GM11168 (cell line): Measurements from ENCODE around the gene FIGNL2.
"Not testable (repeated sequence)": the region's sequence is repeated elsewhere in the genome, so short reads cannot be mapped to it uniquely, and the experiment has no call there.

Experiments used
- in situ Hi-C: fragments of 300-500 bp; cut with MboI; formaldehyde crosslinking; loops from one replicate; pipeline ENCODE4 v1.12.0; 2022; ENCODE audit warnings: low sequenced_read_pairs; ENCODE audit not compliant: unreplicated experiment

FIGNL2 gene

DNA sequence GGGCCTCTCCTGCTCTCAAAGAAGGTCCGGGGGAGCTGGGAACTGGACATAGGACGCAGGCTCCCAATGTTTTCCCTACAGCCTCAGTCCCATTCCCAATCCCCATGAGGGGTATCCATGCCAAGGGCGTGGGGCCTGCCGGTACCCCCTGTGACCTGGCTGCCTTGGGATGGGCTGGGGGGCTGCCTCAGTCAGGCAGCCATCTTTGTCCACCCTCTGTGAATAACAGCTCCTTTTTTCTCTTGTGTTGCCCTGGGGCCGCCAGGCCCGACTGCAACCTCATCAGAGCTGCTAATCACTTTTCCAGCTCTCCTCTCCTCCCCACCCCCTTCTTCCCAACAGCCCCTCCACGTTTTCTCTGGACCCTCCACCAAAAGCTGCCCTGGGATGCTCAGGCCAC, 11.2 kb downstream of the FIGNL2 start:
- in situ Hi-C loops = no loop called here

GRCh38 chr12:51836827-51837173, 11.7 kb downstream of the FIGNL2 start:
- in situ Hi-C loops = no loop called here

DNA sequence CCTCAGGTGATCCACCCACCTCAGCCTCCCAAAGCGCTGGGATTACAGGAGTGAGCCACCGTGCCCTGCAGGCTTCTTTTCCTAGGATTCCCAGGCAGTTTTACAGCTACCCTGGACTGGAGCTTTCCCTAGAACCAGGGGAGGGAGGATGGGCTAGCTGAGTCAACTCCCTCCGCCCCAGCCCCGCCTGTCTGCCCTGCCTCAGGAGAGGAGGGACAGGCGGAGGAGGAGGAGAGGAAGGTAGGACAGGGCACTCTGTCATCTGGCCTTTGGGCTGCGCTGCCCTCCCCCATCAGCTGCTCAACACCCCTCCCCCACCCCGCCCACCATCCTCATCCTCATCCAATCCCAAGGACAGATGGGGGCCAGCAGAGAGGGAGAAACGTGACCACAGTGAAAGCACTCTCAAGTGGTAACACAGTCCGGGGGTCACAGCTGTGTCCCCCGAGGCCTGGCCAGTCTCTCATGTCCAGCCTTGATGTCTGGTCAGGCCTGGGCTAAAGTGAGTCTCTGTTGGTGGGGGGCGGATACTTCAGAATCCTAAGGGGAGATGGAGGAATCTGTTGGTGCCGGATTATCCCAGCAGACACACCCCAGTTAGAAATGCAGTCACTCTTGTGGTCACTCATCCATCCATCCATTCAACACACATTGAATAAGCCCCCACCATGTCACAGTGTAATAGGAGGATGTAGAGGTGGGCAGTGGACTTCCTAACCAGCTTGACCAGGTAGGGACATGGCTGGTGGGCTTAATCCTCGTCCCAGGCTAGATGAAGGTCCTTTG, 12.3 kb downstream of the FIGNL2 start:
- in situ Hi-C loops = no loop called here

DNA sequence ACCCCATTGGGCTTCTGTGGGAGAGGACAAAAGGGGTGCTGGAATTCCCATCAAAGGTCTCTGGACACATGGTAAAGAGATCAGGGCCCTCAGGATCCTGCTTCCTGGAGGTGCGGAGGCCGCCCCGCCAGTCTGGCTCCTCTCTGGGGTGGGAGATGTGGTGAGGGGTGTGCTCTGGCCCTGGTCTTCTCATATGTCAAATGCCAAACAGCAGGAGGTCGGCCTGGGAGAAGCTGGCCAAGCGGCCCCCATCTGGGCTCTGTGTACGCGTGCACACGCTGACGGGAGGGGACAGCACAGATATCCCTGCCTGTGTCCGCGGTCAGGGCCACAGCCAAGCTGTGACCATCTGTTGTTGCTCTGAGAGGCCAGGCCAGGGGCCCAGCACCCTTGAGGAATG, 14.1 kb downstream of the FIGNL2 start:
- in situ Hi-C loops = no loop called here

- in situ Hi-C loops = no loop called here
Observed at GRCh38 chr12:51833448-51834227, 14.9 kb downstream of the FIGNL2 start.

DNA sequence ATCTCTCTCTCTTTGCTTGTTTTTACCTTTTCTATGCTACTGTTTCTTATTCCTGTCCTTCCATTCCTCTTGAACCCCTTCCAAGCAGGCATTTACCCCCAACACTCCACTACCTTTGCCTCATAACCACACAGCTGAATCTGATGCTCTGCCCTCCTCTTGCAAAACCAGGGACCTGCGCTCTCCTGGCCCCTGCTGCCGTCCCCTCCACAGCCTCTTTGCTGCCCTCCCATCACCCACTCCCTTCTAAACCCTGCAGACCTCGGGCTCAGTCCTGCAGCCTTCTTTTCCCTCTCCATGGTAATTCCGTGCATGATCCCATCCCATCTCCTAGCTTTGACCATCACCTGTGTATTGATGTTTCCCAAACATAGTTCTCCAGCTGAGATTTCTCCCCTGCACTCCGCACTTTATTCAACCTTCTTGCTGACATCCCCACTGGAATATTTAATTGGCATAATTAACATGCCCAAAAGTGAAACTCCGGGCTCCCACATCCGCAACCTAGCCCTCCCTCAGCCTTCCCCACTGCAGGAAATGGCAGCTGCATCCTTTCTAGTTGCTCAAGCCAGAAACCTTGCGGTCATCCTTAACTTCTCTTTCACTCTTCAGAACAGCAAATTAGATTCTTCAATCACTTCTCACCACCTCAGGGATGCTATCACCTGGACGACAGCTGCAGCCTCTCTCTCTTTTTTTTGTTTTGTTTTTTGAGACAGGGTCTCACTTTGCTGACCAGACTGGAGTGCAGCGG, 16.0 kb downstream of the FIGNL2 start:
- in situ Hi-C loops = no loop called here

DNA sequence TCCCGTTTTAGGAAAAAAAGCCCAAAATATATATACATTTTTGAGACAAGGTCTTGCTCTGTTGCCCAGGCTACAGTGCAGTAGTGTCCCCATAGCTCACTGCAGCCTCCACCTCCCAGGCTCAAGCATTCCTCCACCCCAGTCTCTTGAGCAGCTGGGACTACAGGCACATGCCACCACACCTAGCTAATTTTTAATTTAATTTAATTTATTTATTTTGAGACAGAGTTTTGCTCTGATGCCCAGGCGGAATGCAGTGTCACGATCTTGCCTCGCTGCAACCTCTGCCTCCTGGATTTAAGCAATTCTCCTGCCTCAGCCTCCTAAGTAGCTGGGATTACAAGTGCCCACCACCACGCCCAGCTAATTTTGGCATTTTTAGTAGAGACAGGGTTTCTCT, 16.7 kb downstream of the FIGNL2 start:
- in situ Hi-C loops = not testable (repeated sequence)

- in situ Hi-C loops = no loop called here
Observed at GRCh38 chr12:51829641-51830040, 18.9 kb downstream of the FIGNL2 start.

GRCh38 chr12:51829011-51829481, 19.5 kb downstream of the FIGNL2 start:
- in situ Hi-C loops = no loop called here

GRCh38 chr12:51827925-51828818, 20.3 kb downstream of the FIGNL2 start:
- in situ Hi-C loops = no loop called here

DNA sequence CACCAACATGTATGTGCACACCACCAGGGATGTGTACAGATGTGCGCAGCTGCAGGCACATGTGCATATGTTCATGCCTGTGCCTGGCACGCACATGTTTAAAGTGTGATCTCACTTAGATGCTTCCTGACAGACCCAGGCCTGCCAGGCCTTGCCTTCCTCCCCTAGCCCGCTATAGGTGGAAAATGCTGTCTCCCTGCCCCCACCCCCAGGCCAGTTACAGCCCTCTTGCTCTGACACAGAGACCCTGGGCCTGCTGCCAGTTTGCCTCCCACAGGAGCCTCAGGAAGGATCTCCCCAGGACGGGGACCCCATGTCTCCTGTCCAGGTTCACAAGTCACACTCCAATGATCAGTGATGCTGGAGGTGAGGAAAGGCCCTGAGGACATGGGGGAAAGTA, 21.6 kb downstream of the FIGNL2 start:
- in situ Hi-C loops = no loop called here

GRCh38 chr12:51825216-51825615, 23.3 kb downstream of the FIGNL2 start:
- in situ Hi-C loops = no loop called here

DNA sequence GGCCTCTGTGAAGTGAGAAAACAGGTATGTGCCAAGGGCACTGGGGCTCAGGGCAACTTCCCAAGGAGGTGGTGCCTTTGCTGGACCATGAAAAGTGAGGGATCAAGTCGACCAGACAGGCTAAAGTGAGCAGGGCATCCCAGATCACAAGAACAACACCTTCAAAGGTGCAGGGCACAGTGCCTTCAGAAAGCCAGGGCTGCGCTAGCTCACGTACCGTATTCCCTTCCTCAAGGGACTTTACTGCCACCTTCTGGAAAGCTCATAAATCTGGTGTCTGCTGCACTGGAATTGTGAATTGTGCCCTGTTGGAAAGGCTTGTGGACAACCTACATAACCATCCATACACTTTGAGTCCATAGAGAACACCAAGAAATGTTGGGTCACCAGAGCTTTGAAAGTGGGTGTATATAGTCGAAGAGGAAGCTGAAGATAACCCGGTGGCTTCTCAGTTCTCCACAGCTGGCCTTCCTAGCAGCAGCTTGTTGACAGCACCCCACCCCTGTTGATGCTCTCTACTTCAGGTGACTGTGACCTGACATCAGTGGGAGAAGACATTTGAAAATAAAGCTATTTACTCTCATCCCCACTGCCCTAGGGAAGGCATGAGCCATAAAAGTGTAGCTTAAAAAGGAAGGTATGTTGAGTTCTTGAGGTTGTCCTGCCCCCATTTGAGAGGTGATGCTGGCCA, 24.5 kb downstream of the FIGNL2 start:
- in situ Hi-C loops = no loop called here

GRCh38 chr12:51822956-51823355, 25.6 kb downstream of the FIGNL2 start:
- in situ Hi-C loops = no loop called here

DNA sequence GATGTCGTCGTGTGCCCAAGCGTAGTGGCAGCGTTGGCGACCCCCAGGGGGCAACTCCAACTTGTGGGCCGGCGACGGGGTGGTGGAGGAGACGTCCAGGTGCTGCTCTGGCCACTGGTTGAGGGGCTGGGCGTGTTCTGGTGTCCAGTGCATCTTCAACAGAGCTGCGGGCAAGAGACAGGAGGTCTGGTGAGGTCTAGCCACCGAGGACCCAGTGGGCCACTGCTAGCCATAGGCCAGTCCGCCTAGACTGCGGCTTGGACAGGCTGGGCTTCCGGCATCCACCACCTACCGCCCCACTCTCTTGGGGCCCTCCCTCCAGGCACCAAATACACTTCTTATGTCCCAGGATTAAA, 26.3 kb downstream of the FIGNL2 start:
- in situ Hi-C loops = no loop called here

GRCh38 chr12:51821440-51822260, 26.9 kb downstream of the FIGNL2 start:
- in situ Hi-C loops = no loop called here

DNA sequence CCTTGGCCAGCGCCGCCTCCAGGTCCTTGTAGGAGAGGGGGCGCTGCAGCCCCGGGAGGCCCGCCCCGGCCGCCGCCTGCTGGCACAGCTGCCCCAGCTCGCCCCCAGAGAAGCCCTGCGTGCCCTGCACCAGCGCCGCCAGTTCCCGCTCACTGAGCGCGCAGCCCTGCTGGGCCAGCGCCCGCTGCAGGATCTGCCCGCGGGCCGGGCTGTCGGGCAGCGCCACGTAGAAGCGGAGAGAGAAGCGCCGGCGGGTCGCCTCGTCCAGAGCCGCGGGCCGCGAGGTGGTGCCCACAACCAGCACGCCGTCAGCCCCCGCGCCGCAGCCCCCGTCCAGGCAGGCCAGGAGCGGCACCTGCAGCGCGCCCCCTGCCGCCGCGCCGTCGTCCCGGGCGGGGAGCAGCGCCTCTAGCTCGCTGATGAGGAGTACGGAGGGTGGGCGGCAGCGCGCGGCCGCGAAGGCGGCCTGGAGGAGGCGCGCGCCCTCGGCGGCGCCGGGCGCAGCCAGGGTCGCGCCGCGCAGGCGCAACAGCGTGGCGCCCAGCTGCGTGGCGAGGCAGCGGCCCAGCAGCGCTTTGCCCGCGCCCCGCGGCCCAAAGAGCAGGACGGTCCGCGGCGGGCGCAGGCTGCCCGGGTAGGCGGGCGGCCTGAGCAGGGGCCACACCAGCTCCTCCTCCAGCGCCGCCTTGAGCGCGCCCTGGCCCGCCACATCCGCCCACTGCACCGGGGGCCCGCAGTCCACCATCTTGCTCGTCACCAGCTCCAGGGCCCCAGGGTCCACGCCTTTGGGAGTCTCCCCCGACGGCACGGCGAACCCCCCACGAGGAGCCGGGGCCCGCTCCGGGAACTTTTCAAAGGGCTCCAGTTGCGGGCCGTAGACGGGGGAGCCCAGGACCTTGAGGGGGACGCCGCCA, 27.7 kb downstream of the FIGNL2 start:
- in situ Hi-C loops = no loop called here
